ENCODE measurements around the gene PPP6R2. TPM values are rescaled to one million over a fixed set of nuclear protein-coding genes. Genes with fewer than 3 reads are reported as not detected.

Gene PPP6R2
- total RNA-seq, 1 experiment from 2014 or later, result 42.6 TPM

DNA sequence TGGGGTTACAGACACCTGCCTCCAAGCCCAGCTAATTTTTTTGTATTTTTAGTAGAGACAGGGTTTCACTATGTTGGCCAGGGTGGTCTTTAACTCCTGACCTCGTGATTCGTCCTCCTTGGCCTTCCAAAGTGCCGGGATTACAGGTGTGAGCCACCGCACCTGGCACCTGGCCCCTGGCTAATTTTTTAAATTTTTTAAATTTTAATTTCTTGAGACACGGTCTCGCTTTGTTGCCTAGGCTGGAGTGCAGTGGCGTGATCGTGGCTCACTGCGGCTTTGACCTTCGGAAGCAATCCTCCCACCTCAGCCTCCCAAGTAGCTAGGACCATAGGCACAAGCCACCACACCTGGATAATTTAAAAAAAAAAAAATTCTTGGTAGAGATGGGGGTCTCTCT is 14.6 kb downstream of the PPP6R2 start:
- TF ChIP-seq, protein P1, sequence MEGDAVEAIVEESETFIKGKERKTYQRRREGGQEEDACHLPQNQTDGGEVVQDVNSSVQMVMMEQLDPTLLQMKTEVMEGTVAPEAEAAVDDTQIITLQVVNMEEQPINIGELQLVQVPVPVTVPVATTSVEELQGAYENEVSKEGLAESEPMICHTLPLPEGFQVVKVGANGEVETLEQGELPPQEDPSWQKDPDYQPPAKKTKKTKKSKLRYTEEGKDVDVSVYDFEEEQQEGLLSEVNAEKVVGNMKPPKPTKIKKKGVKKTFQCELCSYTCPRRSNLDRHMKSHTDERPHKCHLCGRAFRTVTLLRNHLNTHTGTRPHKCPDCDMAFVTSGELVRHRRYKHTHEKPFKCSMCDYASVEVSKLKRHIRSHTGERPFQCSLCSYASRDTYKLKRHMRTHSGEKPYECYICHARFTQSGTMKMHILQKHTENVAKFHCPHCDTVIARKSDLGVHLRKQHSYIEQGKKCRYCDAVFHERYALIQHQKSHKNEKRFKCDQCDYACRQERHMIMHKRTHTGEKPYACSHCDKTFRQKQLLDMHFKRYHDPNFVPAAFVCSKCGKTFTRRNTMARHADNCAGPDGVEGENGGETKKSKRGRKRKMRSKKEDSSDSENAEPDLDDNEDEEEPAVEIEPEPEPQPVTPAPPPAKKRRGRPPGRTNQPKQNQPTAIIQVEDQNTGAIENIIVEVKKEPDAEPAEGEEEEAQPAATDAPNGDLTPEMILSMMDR (conservative IDR thresholded peaks at IDR 0.05), result no peak
- H3K9ac ChIP-seq (ENCODE audit: extremely low read depth, insufficient read length, low read length), result no peak overlapping the region
- no peak overlapping the region for H3K23ac ChIP-seq (ENCODE audit: insufficient read length, low read depth, low read length)
- no peak overlapping the region for H2AFZ ChIP-seq (ENCODE audit: low read length)
- H3K27ac ChIP-seq (ENCODE audit: insufficient read length, low read depth, low read length), result no peak overlapping the region
- H3K27me3 ChIP-seq (ENCODE audit: insufficient read depth, low read length), result no peaks in the 10 kb centered on the region
- H3K18ac ChIP-seq (ENCODE audit: insufficient read length, low read depth, low read length), result no peak overlapping the region
- no peak overlapping the region for H2BK15ac ChIP-seq (ENCODE audit: low read depth, low read length)
- no peak for DNase-seq
- H4K91ac ChIP-seq (ENCODE audit: insufficient read length, low read depth, low read length), result no peak overlapping the region
- no peaks in the 10 kb centered on the region for H3K9me3 ChIP-seq (ENCODE audit: control insufficient read depth, low read depth, low read length)
- H3K79me1 ChIP-seq (ENCODE audit: insufficient read depth, low read depth, low read length, poor library complexity, severe bottlenecking), result no peaks in the 10 kb centered on the region
- peaks cover 2% of the 10 kb centered on the region for H4K20me1 ChIP-seq (ENCODE audit: control insufficient read depth, insufficient read depth, insufficient read length)
- H3K27me3 Mint-ChIP-seq (ENCODE audit: low read depth), result no peaks in the 10 kb centered on the region
- H3K36me3 Mint-ChIP-seq (ENCODE audit: insufficient read depth in 1 of 3, low read depth in 3 of 3), result peaks cover 6 to 12% (median 9%) of the 10 kb centered on the region in 3 experiments; a peak in 5 of 7 replicates
- no peak overlapping the region for H3K14ac ChIP-seq (ENCODE audit: insufficient read depth, low read length)
- no peak overlapping the region for H3K56ac ChIP-seq (ENCODE audit: insufficient read length, low read depth, low read length)
- no peak overlapping the region for H2BK120ac ChIP-seq (ENCODE audit: low read depth, low read length, poor library complexity, severe bottlenecking)
- H2BK5ac ChIP-seq (ENCODE audit: insufficient read length, low read length), result no peak overlapping the region
- WGBS (ENCODE audit: extremely low coverage, insufficient read length, low lambda C conversion rate), result no CpG with 5 or more reads among the region's 10 CpGs
- H3K4me2 ChIP-seq (ENCODE audit: insufficient read depth, insufficient read length, low read length), result no peak overlapping the region
- no peak overlapping the region for H3T11ph ChIP-seq (ENCODE audit: low read length)
- no peak overlapping the region for H2BK12ac ChIP-seq (ENCODE audit: insufficient read length, low read depth, low read length)
- no peak overlapping the region for H4K5ac ChIP-seq (ENCODE audit: insufficient read length, low read depth, low read length)
- no peak overlapping the region for H3K4ac ChIP-seq (ENCODE audit: low read depth, low read length)
- H3K4me1 Mint-ChIP-seq, result peaks cover 0 to 4% of the 10 kb centered on the region in 2 experiments; a peak in 2 of 4 replicates
- H2AK5ac ChIP-seq (ENCODE audit: insufficient read length, low read length), result no peak overlapping the region
- no peak overlapping the region for H4K8ac ChIP-seq (replicated peaks; ENCODE audit: insufficient read length, low read depth, low read length)
- no peaks in the 10 kb centered on the region for H3K4me1 ChIP-seq (ENCODE audit: insufficient read depth, low read length)
- H3K79me2 ChIP-seq (ENCODE audit: insufficient read depth, low read length), result peaks cover 6% of the 10 kb centered on the region; the same call in 1 of the 2 replicates
- no peak overlapping the region for H2BK20ac ChIP-seq (ENCODE audit: low read depth, low read length, poor library complexity, severe bottlenecking)
- no peaks in the 10 kb centered on the region for H3K23me2 ChIP-seq (ENCODE audit: insufficient read length, low read depth, low read length, poor library complexity, severe bottlenecking)
- no peaks in the 10 kb centered on the region for H3K9me3 Mint-ChIP-seq
- H3K27ac Mint-ChIP-seq, result no peak overlapping the region
- H3K4me3 Mint-ChIP-seq, result no peak overlapping the region

Measured in H9 (cell line).